Type B pancreatic cell (in vitro differentiated cells): ENCODE measurements around the gene AP2A1. TPM values are rescaled to one million over a fixed set of nuclear protein-coding genes. Genes with fewer than 3 reads are reported as not detected.

Experiments
- DNase-seq: peaks from one replicate; pipeline ENCODE4 v3.0.0; 2021; ENCODE audit warnings: mixed read lengths; ENCODE audit not compliant: unreplicated experiment; ENCODE audit errors: extremely low spot score
- H3K27ac Mint-ChIP-seq: 2 replicates; pipeline ENCODE4 v1.8.0; 2021; ENCODE audit warnings: mild to moderate bottlenecking, mixed read lengths
- H3K27me3 Mint-ChIP-seq: 2 replicates; pipeline ENCODE4 v1.8.0; 2021; ENCODE audit warnings: mixed read lengths
- H3K36me3 Mint-ChIP-seq: 2 replicates; pipeline ENCODE4 v1.8.0; 2021; ENCODE audit warnings: mixed read lengths
- H3K4me1 Mint-ChIP-seq: one replicate; pipeline ENCODE4 v1.8.0; 2021; ENCODE audit warnings: mixed read lengths; ENCODE audit not compliant: unreplicated experiment
- H3K4me3 Mint-ChIP-seq: 2 replicates; pipeline ENCODE4 v1.8.0; 2021; ENCODE audit warnings: mild to moderate bottlenecking, mixed read lengths
- H3K9me3 Mint-ChIP-seq: 2 replicates; pipeline ENCODE4 v1.8.0; 2021; ENCODE audit warnings: mixed read lengths
- CTCF ChIP-seq: fragments of 200-600 bp; sonication (generic); conservative IDR thresholded peaks from 2 replicates; pipeline ENCODE4 v1.5.0; 2021; ENCODE audit warnings: antibody characterized with exemption, mild to moderate bottlenecking
- total RNA-seq: library from RNA; stranded (reverse); gene quantifications from 2 replicates; pipeline ENCODE4 v1.2.1, GENCODE V29; 2021; ENCODE audit warnings: low replicate concordance

The AP2A1 gene
- total RNA-seq, 1 donor from 2014 or later = 82.9 TPM

DNA sequence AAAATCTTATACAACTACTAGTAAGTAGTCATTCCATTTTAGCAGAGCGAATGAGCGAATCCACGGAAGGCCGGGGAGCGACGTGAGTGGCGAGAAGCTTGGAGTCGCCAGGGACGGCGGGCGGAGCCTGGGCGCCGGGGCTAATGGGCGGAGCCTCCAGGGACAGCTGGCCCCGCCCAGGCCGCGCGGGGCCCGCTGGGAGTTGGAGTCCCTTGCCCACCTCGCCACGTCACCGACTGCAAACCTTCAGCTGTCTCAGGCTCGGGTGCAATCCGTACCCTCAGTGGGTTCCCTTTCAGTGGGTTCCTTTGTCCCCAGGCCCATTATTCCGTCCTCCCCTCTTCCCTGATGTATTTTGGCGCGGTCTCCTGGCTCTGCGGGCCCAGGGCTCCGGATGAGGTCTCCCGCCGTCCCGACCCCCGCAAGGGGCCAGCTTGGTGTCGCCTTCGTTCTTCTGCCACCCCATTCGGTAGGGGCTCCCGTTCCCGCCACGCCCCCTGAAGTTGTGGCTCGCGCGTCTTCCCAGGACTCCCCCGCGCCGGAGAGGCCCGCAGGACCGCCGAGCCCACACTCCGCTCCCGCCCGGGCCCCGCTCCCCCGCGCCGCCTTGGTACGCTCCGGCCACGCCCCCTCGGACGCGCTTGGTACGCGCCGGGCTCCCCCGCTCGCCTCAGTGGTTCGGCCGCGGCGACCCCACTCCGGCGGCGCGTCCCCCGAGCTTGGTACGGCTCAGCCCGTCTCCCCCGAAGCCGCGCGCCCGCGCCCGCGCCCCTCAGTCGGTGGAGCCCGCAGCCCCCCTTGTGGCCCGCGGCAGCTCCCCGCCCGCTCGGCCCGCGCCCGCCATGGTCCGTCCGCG, 83.9 kb downstream of the AP2A1 start, which contains the start of gene PTOV1:
Gene PTOV1, plus strand, starts transcription at position 673 of the 856 bp plus-strand sequence.
- DNase-seq = peak; percentile 95
- Mint-ChIP-seq H3K9me3 (peaks cover 3% of the 10 kb centered on the region), H3K27ac (peak within 1 kb of the TSS; percentile 94), H3K4me3 (peak within 1 kb of the TSS; percentile 94), H3K36me3 (peaks cover 21% of the 10 kb centered on the region), H3K27me3 (no peaks in the 10 kb centered on the region), H3K4me1 (peaks cover 18% of the 10 kb centered on the region)
- no peak for TF ChIP-seq CTCF

- H3K36me3 Mint-ChIP-seq = peaks cover 21% of the 10 kb centered on the region
Observed at GRCh38 chr19:49851456-49852259, 84.9 kb downstream of the AP2A1 start.

DNA sequence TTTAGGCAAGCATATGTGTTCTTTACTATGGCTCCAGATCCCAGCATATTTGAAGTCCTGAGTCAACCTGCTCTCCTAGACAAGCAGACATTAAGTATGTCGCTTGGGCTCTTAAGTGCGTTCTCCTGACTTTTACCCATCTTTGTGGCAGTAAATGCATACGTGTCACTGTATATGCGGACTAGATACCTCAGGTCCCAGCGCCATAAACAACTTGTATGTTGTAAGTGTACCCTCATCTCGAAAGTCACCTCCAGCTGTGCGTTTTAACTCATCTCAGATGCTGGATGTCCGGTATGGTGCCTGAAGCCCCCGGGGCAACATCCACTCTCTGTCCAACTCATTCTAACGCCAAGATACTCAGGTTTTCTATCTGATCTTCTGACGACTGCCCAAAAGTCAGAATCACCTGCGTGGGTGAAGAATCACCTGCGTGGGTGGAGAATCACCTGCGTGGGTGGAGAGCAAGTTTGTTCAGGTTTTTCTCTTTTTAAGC, 85.9 kb downstream of the AP2A1 start:
- Mint-ChIP-seq H3K27ac (peak overlapping the region; percentile 90), H3K27me3 (no peaks in the 10 kb centered on the region), H3K4me1 (peaks cover 18% of the 10 kb centered on the region), H3K4me3 (peak overlapping the region; percentile 94), H3K36me3 (peaks cover 21% of the 10 kb centered on the region), H3K9me3 (peaks cover 3% of the 10 kb centered on the region)
- no peak for DNase-seq
- no peak for TF ChIP-seq CTCF

More at GRCh38 chr19:49851456-49852259, 84.9 kb downstream of the AP2A1 start:
- H3K9me3 Mint-ChIP-seq = peaks cover 3% of the 10 kb centered on the region
- H3K4me3 Mint-ChIP-seq = peak overlapping the region; percentile 94
- H3K4me1 Mint-ChIP-seq = peaks cover 18% of the 10 kb centered on the region
- no peaks in the 10 kb centered on the region for H3K27me3 Mint-ChIP-seq
- H3K27ac Mint-ChIP-seq = peak overlapping the region; percentile 90
- TF ChIP-seq CTCF = no peak
- no peak for DNase-seq

DNA sequence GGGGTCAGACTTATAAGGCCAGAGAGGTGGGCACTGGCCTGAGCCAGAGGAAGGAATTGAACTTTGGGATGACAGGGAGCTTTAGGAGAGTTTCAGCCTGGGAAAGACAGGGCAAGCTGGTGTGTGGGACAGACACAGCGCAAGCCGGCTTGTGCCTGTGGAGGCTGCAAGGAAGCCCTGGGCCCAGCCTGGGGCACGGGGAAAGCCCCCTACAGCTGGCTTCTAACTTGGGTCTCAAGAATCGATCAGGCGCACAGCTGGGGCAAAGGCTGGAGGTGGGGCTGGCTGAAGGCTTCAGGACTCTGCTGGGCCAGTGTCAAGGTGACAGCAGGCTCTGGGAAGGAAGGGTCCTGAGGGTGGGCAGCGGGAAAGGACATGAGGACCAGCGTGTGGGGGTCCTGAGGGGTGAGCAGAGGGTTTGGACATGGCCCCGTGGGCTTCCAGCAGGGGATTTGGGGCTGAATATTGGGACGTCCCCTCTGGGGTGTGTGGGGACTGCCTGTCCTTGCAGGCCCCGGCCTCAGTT, 87.1 kb downstream of the AP2A1 start:
- Mint-ChIP-seq H3K27me3 (no peaks in the 10 kb centered on the region), H3K4me1 (peaks cover 18% of the 10 kb centered on the region), H3K9me3 (peaks cover 2% of the 10 kb centered on the region), H3K27ac (peak overlapping the region; percentile 68), H3K36me3 (peaks cover 21% of the 10 kb centered on the region), H3K4me3 (peak overlapping the region; percentile 81)
- TF ChIP-seq CTCF = no peak
- no peak for DNase-seq
